Neural progenitor cell (in vitro differentiated cells): ENCODE results near the gene ZNF674. TPM values are rescaled to one million over a fixed set of nuclear protein-coding genes. Genes with fewer than 3 reads are reported as not detected.
A peak's percentile ranks its signal among the peaks of the same experiment; 100 is the strongest.

Source experiments
- DNase-seq: peaks from one replicate; pipeline ENCODE4 v3.0.0-alpha.2; 2016; ENCODE audit warnings: low spot score
- H2AFZ ChIP-seq: fragments of 200-600 bp; sonication (generic); replicated peaks from 2 replicates; pipeline ENCODE4 v1.6.1; 2016; ENCODE audit warnings: antibody characterized with exemption
- H3F3A ChIP-seq: fragments of 200-600 bp; sonication (generic); 2 replicates; pipeline ENCODE4 v1.6.1; 2016; ENCODE audit warnings: antibody characterized with exemption, low read depth
- H3K27ac ChIP-seq: fragments of 200-600 bp; sonication (generic); 2 replicates; pipeline ENCODE4 v1.5.1; 2016; ENCODE audit warnings: mild to moderate bottlenecking
- H3K27me3 ChIP-seq: fragments of 200-600 bp; sonication (generic); 2 replicates; pipeline ENCODE4 v1.6.1; 2016; ENCODE audit warnings: mild to moderate bottlenecking, moderate library complexity
- H3K36me3 ChIP-seq: fragments of 200-600 bp; sonication (generic); 2 replicates; pipeline ENCODE4 v1.5.1; 2016
- H3K4me1 ChIP-seq: fragments of 200-600 bp; sonication (generic); 2 replicates; pipeline ENCODE4 v1.6.1; 2016; ENCODE audit warnings: mixed run types
- H3K4me2 ChIP-seq: fragments of 200-600 bp; sonication (generic); 2 replicates; pipeline ENCODE4 v1.6.1; 2016
- H3K4me3 ChIP-seq: fragments of 200-600 bp; sonication (generic); 2 replicates; pipeline ENCODE4 v1.5.1; 2016
- H3K79me2 ChIP-seq: fragments of 200-600 bp; sonication (generic); 2 replicates; pipeline ENCODE4 v1.6.1; 2016; ENCODE audit warnings: low read depth
- H3K9ac ChIP-seq: fragments of 200-600 bp; sonication (generic); 2 replicates; pipeline ENCODE4 v1.6.1; 2016
- H3K9me3 ChIP-seq: fragments of 200-600 bp; sonication (generic); 2 replicates; pipeline ENCODE4 v1.5.1; 2016; ENCODE audit warnings: low read depth
- H4K20me1 ChIP-seq: fragments of 200-600 bp; sonication (generic); 2 replicates; pipeline ENCODE4 v1.6.1; 2016; ENCODE audit warnings: low read depth
- H3K27ac Mint-ChIP-seq: 3 replicates; pipeline ENCODE4 v1.8.0; 2021; ENCODE audit warnings: mixed read lengths
- H3K27me3 Mint-ChIP-seq: 2 replicates; pipeline ENCODE4 v1.8.0; 2022; ENCODE audit warnings: low read depth, mild to moderate bottlenecking, inconsistent platforms, moderate library complexity, mixed read lengths; ENCODE audit not compliant: insufficient read depth
- H3K36me3 Mint-ChIP-seq: 3 replicates; pipeline ENCODE4 v1.8.0; 2021; ENCODE audit warnings: mixed read lengths
- H3K4me1 Mint-ChIP-seq: 3 replicates; pipeline ENCODE4 v1.8.0; 2021; ENCODE audit warnings: mixed read lengths
- H3K4me3 Mint-ChIP-seq: 3 replicates; pipeline ENCODE4 v1.8.0; 2021; ENCODE audit warnings: mild to moderate bottlenecking, moderate library complexity, mixed read lengths
- H3K9me3 Mint-ChIP-seq: 3 replicates; pipeline ENCODE4 v1.8.0; 2020; ENCODE audit warnings: mixed read lengths
- EZH2 ChIP-seq: fragments of 200-600 bp; sonication (generic); IDR thresholded peaks from 2 replicates; pipeline ENCODE4 v1.6.1; 2017; ENCODE audit warnings: antibody characterized with exemption, mild to moderate bottlenecking, moderate library complexity
- EZH2phosphoT487 ChIP-seq: fragments of 200-600 bp; sonication (generic); IDR thresholded peaks from 2 replicates; pipeline ENCODE4 v1.6.1; 2017; ENCODE audit warnings: antibody characterized with exemption
- total RNA-seq: library from RNA; depleted of rRNA; stranded (reverse); fragments of >200 nt; gene quantifications from 2 replicates; pipeline ENCODE4 v1.2.3, GENCODE V29; 2015; ENCODE audit warnings: low replicate concordance
- TF ChIP-seq, protein P1 (sequence below): fragments of 200-600 bp; sonication (generic); IDR thresholded peaks from 2 replicates; pipeline ENCODE4 v1.5.1; 2017; ENCODE audit warnings: antibody characterized with exemption, mild to moderate bottlenecking

Gene ZNF674
- total RNA-seq, result 3.6 and 3.9 TPM in 2 replicates

DNA sequence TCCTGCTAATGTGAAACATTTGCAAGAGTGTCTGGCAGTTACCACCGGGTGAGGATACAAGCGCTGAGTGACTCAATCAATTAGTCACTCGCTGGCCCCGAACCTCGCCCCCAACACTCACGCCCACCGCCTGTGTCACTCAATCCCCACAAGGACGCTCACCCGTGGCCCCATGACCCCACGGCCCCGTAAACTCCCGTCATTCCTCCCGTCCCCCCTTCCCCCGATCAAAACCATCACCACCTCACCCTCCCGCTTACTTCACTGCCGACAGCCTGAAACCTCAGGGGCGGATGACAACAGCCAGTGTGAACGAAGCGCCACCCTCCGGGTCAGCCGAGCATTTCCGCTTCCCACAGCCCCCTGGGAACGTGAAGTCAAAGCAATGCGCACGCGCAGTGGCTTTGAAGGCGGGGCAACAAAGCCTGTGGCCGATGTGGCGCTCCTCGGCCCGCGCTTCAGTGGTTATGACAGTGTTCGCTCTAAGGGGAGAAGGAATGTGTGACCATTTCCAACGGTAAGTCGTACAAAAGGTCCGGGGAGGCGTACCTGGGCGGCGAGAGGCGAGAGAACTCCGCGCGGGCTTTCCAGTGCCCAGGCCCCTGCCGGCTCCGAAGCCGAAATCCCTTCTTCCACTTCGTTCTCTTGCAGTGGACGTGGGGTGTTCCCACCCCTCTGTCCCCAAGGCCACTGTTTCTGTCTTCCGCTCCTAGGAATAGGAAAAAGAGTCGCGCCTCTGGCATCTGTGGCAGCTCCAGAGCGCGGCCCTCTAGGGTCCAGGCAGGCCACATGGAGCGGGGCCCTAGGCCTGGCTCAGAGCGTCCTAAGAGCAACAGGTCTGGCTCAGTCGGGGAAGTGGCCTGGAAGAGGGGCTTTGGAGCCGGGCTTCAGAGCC lies at the start of gene ZNF674:
ZNF674 (minus strand) TSS at position 311 of the 895 bp plus-strand sequence. CDS start 3,334 bp downstream, outside the sequence.
- H3K9me3 Mint-ChIP-seq, result peaks cover 5% of the 10 kb centered on the region

DNA sequence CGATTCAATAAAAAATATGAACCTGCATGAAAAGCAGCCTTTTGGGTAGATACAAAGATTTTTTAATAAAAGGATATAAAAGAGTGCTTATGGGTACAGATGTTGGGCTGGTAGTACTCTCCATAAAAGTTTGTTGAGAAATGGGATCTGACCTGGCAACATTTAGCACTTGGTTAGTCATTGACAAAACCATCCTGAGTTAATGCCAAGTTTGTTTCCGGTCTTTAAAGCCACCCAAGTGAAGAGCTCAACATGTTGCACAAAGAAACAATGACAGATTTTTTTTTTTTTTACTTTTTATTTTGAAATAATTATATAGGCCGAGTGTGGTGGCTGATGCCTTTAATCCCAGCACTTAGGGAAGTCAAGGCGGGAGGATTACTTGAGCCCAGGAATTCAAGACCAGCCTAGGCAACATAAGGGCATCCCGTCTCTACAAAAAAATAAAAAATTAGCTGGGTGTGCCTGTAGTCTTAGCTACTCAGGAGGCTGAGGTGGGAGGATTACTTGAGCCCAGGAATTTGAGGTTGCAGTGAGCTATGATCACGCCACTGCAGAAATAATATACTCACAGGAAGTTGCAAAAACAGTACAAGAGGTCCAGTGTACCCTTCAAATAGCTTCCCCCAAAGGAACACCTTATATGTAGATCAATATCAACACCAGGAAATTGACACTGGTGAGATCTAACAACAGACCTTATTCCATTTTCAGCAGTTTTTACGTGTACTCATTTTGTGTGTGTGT lies 44.9 kb upstream of the ZNF674 start:
- Histone ChIP-seq H3F3A (peaks cover 5% of the 10 kb centered on the region), H2AFZ (no peak overlapping the region), H3K27ac (no peak overlapping the region), H3K9me3 (peaks cover 4% of the 10 kb centered on the region), H3K36me3 (no peaks in the 10 kb centered on the region), H3K9ac (no peak overlapping the region), H4K20me1 (peaks cover 7% of the 10 kb centered on the region), H3K4me2 (no peak overlapping the region), H3K4me1 (peaks cover 5% of the 10 kb centered on the region), H3K79me2 (no peaks in the 10 kb centered on the region), H3K27me3 (no peaks in the 10 kb centered on the region), H3K4me3 (no peak overlapping the region)
- no peak overlapping the region for H3K4me3 Mint-ChIP-seq
- H3K36me3 Mint-ChIP-seq, result no peaks in the 10 kb centered on the region
- H3K4me1 Mint-ChIP-seq, result peaks cover 14% of the 10 kb centered on the region
- no peak for DNase-seq
- no peaks in the 10 kb centered on the region for H3K9me3 Mint-ChIP-seq
- no peak for TF ChIP-seq EZH2
- TF ChIP-seq, protein P1, sequence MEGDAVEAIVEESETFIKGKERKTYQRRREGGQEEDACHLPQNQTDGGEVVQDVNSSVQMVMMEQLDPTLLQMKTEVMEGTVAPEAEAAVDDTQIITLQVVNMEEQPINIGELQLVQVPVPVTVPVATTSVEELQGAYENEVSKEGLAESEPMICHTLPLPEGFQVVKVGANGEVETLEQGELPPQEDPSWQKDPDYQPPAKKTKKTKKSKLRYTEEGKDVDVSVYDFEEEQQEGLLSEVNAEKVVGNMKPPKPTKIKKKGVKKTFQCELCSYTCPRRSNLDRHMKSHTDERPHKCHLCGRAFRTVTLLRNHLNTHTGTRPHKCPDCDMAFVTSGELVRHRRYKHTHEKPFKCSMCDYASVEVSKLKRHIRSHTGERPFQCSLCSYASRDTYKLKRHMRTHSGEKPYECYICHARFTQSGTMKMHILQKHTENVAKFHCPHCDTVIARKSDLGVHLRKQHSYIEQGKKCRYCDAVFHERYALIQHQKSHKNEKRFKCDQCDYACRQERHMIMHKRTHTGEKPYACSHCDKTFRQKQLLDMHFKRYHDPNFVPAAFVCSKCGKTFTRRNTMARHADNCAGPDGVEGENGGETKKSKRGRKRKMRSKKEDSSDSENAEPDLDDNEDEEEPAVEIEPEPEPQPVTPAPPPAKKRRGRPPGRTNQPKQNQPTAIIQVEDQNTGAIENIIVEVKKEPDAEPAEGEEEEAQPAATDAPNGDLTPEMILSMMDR, result no peak
- TF ChIP-seq EZH2phosphoT487, result no peak
- no peak overlapping the region for H3K27ac Mint-ChIP-seq
- H3K27me3 Mint-ChIP-seq, result peaks cover 4% of the 10 kb centered on the region

More for the DNA sequence above, at the start of gene ZNF674:
- no peak within 1 kb of the TSS for H3K27ac ChIP-seq
- peak within 1 kb of the TSS; percentile 82 for H3K4me2 ChIP-seq
- Mint-ChIP-seq H3K4me1 (peaks cover 10% of the 10 kb centered on the region), H3K27ac (peak within 1 kb of the TSS; percentile 96), H3K27me3 (peaks cover 2% of the 10 kb centered on the region), H3K4me3 (peak within 1 kb of the TSS; percentile 98), H3K36me3 (peaks cover 6% of the 10 kb centered on the region)
- H3K9ac ChIP-seq, result peak within 1 kb of the TSS; percentile 54
- no peaks in the 10 kb centered on the region for H3K9me3 ChIP-seq
- H3K79me2 ChIP-seq, result peaks cover 45% of the 10 kb centered on the region
- H3K4me1 ChIP-seq, result no peaks in the 10 kb centered on the region
- H3K4me3 ChIP-seq, result peak within 1 kb of the TSS; percentile 71
- H4K20me1 ChIP-seq, result peaks cover 3% of the 10 kb centered on the region
- no peaks in the 10 kb centered on the region for H3K36me3 ChIP-seq
- peak; percentile 95 for DNase-seq
- TF ChIP-seq EZH2phosphoT487 (no peak), EZH2 (no peak)
- TF ChIP-seq, protein P1, result peak; percentile 48
- H2AFZ ChIP-seq, result peak within 1 kb of the TSS; percentile 66
- no peaks in the 10 kb centered on the region for H3K27me3 ChIP-seq
- H3F3A ChIP-seq, result no peaks in the 10 kb centered on the region

DNA sequence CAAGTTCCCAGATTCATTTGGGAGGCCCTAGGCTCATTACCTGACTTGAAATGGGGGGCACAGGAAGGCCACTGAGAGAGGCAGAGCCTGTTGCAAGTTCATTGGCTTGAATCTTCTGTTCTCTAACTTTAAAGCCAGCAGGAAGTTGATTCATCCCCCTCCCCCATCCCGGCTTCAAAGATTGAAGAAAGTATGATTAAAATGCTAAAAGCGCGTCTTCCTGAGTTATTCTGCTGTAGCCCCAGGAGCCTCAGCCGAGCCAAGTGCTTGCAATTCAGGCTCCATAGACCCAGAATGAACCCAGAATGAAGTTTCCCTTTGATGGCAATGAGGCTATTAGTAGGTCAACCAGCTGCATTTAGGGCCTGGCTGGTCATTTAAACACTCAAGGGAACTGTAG lies 43.0 kb upstream of the ZNF674 start:
- DNase-seq, result no peak
- Histone ChIP-seq H3K4me3 (no peak overlapping the region), H3K9me3 (peaks cover 4% of the 10 kb centered on the region)

More for the DNA sequence above, 43.0 kb upstream of the ZNF674 start:
- Mint-ChIP-seq H3K36me3 (no peaks in the 10 kb centered on the region), H3K27ac (no peak overlapping the region), H3K4me1 (peaks cover 19% of the 10 kb centered on the region), H3K9me3 (no peaks in the 10 kb centered on the region), H3K4me3 (no peak overlapping the region), H3K27me3 (peaks cover 4% of the 10 kb centered on the region)
- Histone ChIP-seq H2AFZ (no peak overlapping the region), H3K27ac (no peak overlapping the region), H3K4me2 (no peak overlapping the region), H4K20me1 (peaks cover 7% of the 10 kb centered on the region), H3K9ac (no peak overlapping the region), H3K79me2 (peaks cover 7% of the 10 kb centered on the region), H3K36me3 (no peaks in the 10 kb centered on the region), H3K27me3 (no peaks in the 10 kb centered on the region), H3F3A (peaks cover 5% of the 10 kb centered on the region), H3K4me1 (peaks cover 5% of the 10 kb centered on the region)
- TF ChIP-seq, protein P1, result no peak
- TF ChIP-seq EZH2phosphoT487 (no peak), EZH2 (no peak)
